Islet of Langerhans (tissue), 1 donor: ENCODE results near the gene TBCEL.
"Not testable (repeated sequence)": the region's sequence is repeated elsewhere in the genome, so short reads cannot be mapped to it uniquely, and the experiment has no call there.

ENCODE experiments used
- FAIRE-seq: peaks from one replicate; lab custom pipeline; 2011; peaks lifted over from hg19 to GRCh38; lab: Jason Lieb, UNC

TBCEL gene

GRCh38 chr11:121106812-121107211 is 82.9 kb downstream of the TBCEL start:
- no peak for FAIRE-seq

GRCh38 chr11:121108413-121108812 is 84.5 kb downstream of the TBCEL start:
- no peak for FAIRE-seq

- no peak for FAIRE-seq
These were observed 85.6 kb downstream of the TBCEL start for GRCh38 chr11:121109471-121109870.

GRCh38 chr11:121109916-121110586 is 86.1 kb downstream of the TBCEL start:
- FAIRE-seq = no peak

GRCh38 chr11:121110871-121111724 is 87.2 kb downstream of the TBCEL start:
- FAIRE-seq = no peak

GRCh38 chr11:121112498-121113455 is 88.9 kb downstream of the TBCEL start:
- no peak for FAIRE-seq

- no peak for FAIRE-seq
These were observed 89.7 kb downstream of the TBCEL start for GRCh38 chr11:121113611-121114010.

- not testable (repeated sequence) for FAIRE-seq
These were observed 91.1 kb downstream of the TBCEL start for GRCh38 chr11:121115024-121115423.

GRCh38 chr11:121117788-121118187 is 93.9 kb downstream of the TBCEL start:
- no peak for FAIRE-seq

GRCh38 chr11:121119440-121119839 is 95.5 kb downstream of the TBCEL start:
- no peak for FAIRE-seq

- no peak for FAIRE-seq
These were observed 98.4 kb downstream of the TBCEL start for GRCh38 chr11:121122328-121122727.

GRCh38 chr11:121123496-121124069 is 99.7 kb downstream of the TBCEL start:
- no peak for FAIRE-seq

GRCh38 chr11:121127809-121128208 is 103.9 kb downstream of the TBCEL start:
- no peak for FAIRE-seq

GRCh38 chr11:121129362-121130340 is 105.7 kb downstream of the TBCEL start:
- no peak for FAIRE-seq

- no peak for FAIRE-seq
These were observed 107.8 kb downstream of the TBCEL start for GRCh38 chr11:121131656-121132055.

- FAIRE-seq = peak; percentile 61
These were observed 108.5 kb downstream of the TBCEL start for GRCh38 chr11:121132211-121132976.

GRCh38 chr11:121134741-121135312 is 110.9 kb downstream of the TBCEL start:
- FAIRE-seq = no peak

GRCh38 chr11:121137005-121137404 is 113.1 kb downstream of the TBCEL start:
- no peak for FAIRE-seq

GRCh38 chr11:121138259-121138658 is 114.4 kb downstream of the TBCEL start:
- FAIRE-seq = no peak

GRCh38 chr11:121140369-121140768 is 116.5 kb downstream of the TBCEL start:
- FAIRE-seq = no peak
